WI38 (cell line): ENCODE data around the gene GIMD1.

Experiments used
- H3K4me3 ChIP-seq: 2 replicates; pipeline ENCODE4 v1.5.1; 2011; ENCODE audit warnings: low read depth, mild to moderate bottlenecking, control low read depth, low read length
- TF ChIP-seq, protein P1 (sequence below): IDR thresholded peaks from 2 replicates; pipeline ENCODE4 v1.5.1; 2012; ENCODE audit warnings: low read depth, mild to moderate bottlenecking, control low read depth, low read length

Gene GIMD1

DNA sequence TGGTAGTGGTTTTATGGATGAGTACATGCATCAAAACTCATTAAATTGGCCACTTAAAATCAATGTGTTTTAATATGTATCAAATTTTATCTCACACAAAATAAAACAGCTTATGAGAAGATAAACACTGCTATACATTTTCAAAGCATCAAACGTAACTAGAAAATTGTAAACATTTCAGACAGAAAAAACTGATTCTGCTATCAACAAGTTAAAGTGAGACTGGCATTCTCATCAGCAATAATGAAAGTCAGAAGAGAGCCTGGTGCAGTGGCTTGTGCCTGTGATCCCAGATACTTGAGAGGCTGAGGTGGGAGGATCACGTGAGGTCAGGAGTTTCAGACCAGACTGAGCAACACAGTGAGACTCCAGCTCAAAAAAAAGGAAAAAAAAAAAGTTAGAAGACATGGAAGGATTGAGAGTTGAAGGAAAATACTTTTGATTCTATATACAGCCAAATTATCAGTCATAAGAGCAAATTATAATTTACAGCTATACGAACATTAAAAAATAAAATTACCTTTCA lies 55.5 kb downstream of the GIMD1 start:
- TF ChIP-seq, protein P1, sequence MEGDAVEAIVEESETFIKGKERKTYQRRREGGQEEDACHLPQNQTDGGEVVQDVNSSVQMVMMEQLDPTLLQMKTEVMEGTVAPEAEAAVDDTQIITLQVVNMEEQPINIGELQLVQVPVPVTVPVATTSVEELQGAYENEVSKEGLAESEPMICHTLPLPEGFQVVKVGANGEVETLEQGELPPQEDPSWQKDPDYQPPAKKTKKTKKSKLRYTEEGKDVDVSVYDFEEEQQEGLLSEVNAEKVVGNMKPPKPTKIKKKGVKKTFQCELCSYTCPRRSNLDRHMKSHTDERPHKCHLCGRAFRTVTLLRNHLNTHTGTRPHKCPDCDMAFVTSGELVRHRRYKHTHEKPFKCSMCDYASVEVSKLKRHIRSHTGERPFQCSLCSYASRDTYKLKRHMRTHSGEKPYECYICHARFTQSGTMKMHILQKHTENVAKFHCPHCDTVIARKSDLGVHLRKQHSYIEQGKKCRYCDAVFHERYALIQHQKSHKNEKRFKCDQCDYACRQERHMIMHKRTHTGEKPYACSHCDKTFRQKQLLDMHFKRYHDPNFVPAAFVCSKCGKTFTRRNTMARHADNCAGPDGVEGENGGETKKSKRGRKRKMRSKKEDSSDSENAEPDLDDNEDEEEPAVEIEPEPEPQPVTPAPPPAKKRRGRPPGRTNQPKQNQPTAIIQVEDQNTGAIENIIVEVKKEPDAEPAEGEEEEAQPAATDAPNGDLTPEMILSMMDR = no peak
- no peak overlapping the region for H3K4me3 ChIP-seq

DNA sequence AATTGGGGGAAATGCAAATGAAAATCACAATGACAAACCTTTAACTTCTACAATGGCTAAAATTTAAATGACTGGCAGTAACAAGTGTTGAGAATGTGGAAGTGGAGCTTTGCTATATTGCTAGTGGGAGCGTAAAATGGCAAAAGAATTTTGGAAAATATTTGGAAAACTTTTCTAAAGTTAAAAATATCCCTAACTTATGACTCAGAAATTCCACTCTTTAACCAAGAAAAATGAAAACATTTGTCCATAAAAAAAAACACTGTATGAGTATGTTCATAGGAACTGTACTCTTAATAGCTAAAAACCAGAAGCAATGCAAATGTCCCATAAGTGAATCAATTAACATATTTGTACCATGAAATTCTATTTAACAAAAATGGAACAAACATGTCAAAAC lies 56.2 kb downstream of the GIMD1 start:
- H3K4me3 ChIP-seq = no peak overlapping the region
- TF ChIP-seq, protein P1 = no peak
